ENCODE results near the gene USP36.
"Not testable (repeated sequence)": the region's sequence is repeated elsewhere in the genome, so short reads cannot be mapped to it uniquely, and the experiment has no call there.

Gene USP36

GRCh38 chr17:78870621-78871020 is 30.0 kb upstream of the USP36 start:
- no peak for DNase-seq

DNA sequence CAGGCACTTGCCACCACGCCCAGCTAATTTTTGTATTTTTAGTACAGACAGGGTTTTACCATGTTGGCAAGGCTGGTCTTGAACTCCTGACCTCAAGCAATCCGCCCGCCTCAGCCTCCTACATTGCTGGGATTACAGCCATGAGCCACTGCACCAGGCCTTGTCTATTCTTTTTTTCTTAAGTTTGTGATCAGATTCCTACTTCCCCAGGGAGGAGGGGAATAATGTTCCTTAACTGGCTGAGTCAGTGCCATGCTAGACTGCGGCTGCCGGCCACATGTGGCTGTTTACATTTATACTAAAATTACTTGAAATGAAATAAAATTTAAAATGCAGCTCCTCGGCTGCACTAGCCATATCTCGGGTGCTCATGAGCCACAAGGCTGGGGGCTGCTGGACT is 27.8 kb upstream of the USP36 start:
- no peak for DNase-seq

GRCh38 chr17:78867046-78867445 is 26.4 kb upstream of the USP36 start:
- DNase-seq = not testable (repeated sequence)

DNA sequence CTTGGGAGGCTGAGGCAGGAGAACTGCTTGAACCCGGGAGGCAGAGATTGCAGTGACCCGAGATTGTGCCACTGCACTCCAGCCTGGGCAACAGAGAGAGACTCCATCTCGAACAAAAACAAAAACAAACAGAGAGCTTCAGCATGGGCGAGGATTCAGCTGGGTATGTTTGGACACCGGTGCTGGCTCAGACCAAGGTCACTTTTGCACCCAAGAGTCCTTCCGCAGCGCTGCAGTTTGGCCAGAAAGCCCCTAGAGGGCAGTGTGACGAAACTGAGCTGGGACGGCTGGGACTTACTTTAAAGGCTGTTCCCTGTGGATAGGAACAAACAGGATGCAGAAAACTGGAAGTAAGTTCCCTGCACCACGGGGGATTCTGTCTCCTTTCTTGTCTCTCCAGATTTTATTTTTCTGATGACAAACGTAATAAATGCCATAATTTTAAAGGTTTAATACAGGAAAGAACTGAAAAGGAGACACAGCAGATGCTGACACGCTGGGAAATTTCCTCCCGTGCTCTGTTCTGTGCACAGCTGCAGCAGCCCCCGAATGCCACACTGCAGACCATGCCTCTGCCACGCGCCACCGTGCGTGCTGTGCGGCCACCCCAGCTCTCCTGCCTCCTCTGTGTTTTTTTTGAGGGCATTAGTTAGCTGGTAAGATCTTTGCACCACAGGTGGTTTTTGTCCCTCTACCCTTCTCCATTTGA is 25.2 kb upstream of the USP36 start:
- peak; percentile 42 for DNase-seq

DNA sequence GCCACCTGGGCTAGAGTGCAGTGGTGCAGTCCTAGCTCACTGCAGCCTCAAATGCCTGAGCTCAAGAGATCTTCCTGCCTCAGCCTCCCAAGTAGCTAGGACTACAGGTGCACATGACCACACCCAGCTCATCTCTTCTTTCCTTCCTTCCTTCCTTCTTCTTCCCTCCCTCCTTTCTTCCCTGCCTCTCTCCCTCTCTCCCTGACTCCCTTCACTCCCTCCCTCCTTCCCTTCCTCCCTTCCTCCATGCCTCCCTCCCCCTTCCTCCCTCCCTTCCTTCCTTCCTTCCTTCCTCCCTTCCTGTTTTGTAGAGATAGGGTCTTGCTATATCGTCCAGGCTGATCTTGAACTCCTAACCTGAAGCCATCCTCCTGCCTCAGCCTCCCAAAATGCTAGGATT is 23.5 kb upstream of the USP36 start:
- no peak for DNase-seq

DNA sequence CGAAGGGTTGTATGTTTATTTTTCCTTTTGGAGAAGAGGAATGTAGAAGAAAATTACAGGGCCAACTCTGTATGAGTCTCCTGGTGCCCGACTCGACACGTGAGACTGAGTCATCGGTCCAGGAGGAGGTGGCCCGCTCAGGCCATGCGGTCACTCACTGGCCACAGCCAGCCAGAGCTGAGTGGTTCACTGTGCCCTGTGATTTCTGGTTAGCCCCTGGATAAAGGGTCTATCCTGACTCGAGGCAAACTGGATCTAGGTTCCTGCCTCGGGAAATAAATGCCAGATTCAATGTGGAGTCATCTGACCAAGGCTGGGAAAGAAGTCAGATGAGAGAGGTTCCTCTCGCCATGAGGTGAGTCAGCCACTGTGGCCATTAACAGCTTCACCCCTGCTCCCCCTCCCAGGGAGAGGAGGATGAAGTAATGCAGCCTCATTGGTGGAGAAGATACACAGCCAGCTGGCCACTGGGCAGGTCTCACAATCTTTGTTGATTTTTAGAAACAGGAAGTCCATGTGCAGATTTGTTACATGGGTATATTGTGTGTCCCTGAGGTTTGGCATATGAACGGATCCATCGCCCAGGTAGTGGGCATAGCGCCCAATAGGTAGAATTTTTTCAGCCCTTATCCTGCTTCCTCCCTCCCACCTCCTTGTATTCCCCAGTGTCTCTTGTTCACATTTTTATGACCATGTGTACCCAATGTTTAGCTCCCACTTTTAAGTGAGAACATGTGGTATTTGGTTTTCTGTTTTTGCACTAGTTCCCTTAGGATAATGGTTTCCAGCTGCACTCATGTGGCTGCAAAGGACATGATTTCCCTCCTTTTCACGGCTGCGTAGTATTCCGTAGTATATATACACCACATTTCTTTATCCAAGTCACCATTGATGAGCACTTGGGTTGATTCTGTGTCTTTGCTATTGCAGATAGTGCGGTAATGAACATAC is 21.7 kb upstream of the USP36 start:
- peak; percentile 38 for DNase-seq

DNA sequence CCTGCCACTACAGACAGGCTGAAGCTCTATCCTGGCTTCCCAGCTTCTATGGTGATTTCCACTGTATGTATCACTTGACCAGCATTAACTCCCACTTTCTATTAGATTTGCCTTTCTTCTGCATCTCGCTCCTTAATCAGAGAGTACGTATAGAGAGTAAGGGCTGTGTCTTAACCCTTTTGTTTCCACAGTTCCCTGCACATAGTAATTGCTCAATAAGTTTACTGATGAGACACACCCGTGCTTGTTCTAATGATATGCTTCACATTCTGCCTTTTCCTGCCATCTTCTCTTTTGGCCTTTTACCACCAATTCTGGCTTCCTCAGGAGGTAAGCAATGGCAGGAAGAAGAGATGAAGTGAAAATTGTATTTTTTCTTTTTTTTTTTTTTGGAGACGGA is 20.6 kb upstream of the USP36 start:
- no peak for DNase-seq

- DNase-seq = no peak
Measured at GRCh38 chr17:78859051-78859450, 18.4 kb upstream of the USP36 start.

DNA sequence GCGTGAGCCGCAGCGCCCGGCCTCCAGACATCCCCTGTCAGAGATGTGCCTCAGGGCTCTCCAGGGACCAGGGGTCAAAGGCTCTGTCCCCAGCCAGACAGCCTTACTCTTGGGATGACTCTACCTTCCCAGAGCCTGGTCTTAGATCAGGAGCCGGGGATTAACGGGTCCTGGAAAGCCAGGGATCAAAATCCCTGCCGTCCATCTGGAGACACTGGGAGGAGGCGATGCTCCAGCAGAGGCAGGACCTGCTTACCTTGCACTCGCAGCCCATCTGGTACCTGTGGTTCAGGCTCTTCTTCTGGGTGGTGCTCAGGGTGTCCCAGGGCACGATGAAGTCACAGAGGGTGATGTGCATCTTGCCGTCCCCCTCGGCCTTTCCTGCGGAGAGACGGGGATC is 16.7 kb upstream of the USP36 start:
- no peak for DNase-seq

- DNase-seq = no peak
Measured at GRCh38 chr17:78855561-78856165, 15.0 kb upstream of the USP36 start.

GRCh38 chr17:78854508-78854907 is 13.9 kb upstream of the USP36 start:
- DNase-seq = no peak

- no peak for DNase-seq
Measured at GRCh38 chr17:78853926-78854394, 13.3 kb upstream of the USP36 start.

- no peak for DNase-seq
Measured at GRCh38 chr17:78852709-78853121, 12.1 kb upstream of the USP36 start.

DNA sequence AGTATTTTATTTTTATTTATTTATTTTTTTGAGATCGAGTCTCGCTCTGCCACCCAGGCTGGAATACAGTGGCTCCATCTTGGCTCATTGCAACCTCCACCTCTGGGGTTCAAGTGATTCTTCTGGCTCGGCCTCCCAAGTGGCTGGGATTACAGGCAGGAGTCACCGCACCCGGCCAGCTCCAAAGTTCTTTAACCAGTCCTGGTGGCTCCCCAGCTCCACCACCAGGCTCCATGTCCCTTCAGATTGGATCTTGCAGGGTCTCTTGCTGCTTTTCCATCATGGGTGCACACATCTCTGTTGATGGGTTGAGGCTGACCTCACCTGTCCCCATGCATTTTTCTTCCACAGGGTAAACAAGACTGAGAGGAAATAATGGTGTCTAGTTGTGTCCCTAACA is 8.4 kb upstream of the USP36 start:
- DNase-seq = no peak

DNA sequence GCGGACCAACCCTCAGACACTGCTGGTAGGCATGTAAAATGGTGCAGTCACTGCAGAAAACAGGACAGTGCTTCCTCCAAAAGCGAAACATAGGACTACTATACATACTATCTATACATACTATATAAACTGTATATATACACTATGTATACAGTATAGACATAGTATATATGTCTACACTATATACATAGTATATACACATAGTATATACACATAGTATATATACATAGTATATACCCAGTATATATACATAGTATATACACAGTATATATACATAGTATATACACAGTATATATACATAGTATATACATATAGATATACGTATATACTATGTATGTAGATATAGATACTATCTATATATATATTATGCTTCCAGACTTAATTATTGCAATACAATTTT is 6.4 kb upstream of the USP36 start:
- DNase-seq = no peak

GRCh38 chr17:78844301-78845005 is 3.8 kb upstream of the USP36 start:
- DNase-seq = no peak

GRCh38 chr17:78842881-78843565 is 2.4 kb upstream of the USP36 start:
- DNase-seq = peak; percentile 16

GRCh38 chr17:78840530-78840779 is 159 bp downstream of the USP36 start:
- no peak for DNase-seq

- no peak for DNase-seq
Measured at GRCh38 chr17:78839762-78840529, 668 bp downstream of the USP36 start.

- DNase-seq = no peak
Measured at GRCh38 chr17:78839235-78839761, 1.3 kb downstream of the USP36 start.

- DNase-seq = peak; percentile 73
Measured at GRCh38 chr17:78838574-78839005, 2.0 kb downstream of the USP36 start.

Data from NCI-H2029 (cell line).